Activated naive CD8-positive, alpha-beta T cell treated with anti-CD3 and anti-CD28 coated beads, Interleukin-2, amount 50 U/mL, for 24 hours (primary cell): Measurements from ENCODE around the gene CCN2.

ENCODE experiments used
- ATAC-seq: fragments of 150-1000 bp; cut with Tn5 transposase; one replicate; pipeline ENCODE4 v1.10.0; 2021
- DNase-seq: peaks from one replicate; pipeline ENCODE4 v3.0.0; 2021
- H3K27ac Mint-ChIP-seq: one replicate; pipeline ENCODE4 v1.8.0; 2021; ENCODE audit warnings: mild to moderate bottlenecking, mixed read lengths
- H3K27me3 Mint-ChIP-seq: one replicate; pipeline ENCODE4 v1.8.0; 2021; ENCODE audit warnings: mixed read lengths
- H3K36me3 Mint-ChIP-seq: one replicate; pipeline ENCODE4 v1.8.0; 2021; ENCODE audit warnings: low read depth, mixed read lengths
- H3K4me1 Mint-ChIP-seq: one replicate; pipeline ENCODE4 v1.8.0; 2021; ENCODE audit warnings: mixed read lengths
- H3K4me3 Mint-ChIP-seq: one replicate; pipeline ENCODE4 v1.8.0; 2021; ENCODE audit warnings: mild to moderate bottlenecking, moderate library complexity, mixed read lengths
- H3K9me3 Mint-ChIP-seq: one replicate; pipeline ENCODE4 v1.8.0; 2021; ENCODE audit warnings: mixed read lengths

CCN2 gene, protein sequence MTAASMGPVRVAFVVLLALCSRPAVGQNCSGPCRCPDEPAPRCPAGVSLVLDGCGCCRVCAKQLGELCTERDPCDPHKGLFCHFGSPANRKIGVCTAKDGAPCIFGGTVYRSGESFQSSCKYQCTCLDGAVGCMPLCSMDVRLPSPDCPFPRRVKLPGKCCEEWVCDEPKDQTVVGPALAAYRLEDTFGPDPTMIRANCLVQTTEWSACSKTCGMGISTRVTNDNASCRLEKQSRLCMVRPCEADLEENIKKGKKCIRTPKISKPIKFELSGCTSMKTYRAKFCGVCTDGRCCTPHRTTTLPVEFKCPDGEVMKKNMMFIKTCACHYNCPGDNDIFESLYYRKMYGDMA

DNA sequence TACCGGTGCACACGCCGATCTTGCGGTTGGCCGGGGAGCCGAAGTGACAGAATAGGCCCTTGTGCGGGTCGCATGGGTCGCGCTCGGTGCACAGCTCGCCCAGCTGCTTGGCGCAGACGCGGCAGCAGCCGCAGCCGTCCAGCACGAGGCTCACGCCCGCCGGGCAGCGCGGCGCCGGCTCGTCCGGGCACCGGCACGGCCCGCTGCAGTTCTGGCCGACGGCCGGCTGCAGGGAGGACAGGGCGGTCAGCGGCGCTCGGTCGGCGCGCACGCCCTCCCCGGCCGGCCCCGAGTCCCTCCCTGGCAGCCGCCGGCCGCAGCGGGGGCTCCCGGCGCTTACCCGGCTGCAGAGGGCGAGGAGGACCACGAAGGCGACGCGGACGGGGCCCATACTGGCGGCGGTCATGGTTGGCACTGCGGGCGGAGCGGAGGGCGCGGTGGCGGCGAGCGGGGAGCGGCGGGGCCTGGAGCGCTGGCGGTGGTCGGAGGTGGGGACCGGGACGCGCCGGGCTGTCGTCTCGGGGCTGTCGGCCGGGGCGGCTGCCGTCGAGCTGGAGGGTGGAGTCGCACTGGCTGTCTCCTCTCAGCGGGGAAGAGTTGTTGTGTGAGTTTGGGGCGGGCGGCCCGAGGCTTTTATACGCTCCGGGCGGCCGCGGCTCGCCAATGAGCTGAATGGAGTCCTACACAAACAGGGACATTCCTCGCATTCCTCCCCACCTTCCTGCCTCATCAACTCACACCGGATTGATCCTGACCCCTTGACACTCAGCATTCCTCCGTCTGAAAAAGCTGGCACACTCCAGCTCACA is at the start of gene CCN2:
Gene CCN2 (minus strand): TSS at position 606 of the 809 bp plus-strand sequence. CDS start 200 bp downstream, at position 406.
- peak; percentile 6 for DNase-seq
- ATAC-seq: peak; percentile 15
- Mint-ChIP-seq H3K4me1 (peaks cover 10% of the 10 kb centered on the region), H3K9me3 (no peaks in the 10 kb centered on the region), H3K36me3 (no peaks in the 10 kb centered on the region), H3K27ac (no peak within 1 kb of the TSS), H3K27me3 (peaks cover 66% of the 10 kb centered on the region), H3K4me3 (peak within 1 kb of the TSS; percentile 72)

DNA sequence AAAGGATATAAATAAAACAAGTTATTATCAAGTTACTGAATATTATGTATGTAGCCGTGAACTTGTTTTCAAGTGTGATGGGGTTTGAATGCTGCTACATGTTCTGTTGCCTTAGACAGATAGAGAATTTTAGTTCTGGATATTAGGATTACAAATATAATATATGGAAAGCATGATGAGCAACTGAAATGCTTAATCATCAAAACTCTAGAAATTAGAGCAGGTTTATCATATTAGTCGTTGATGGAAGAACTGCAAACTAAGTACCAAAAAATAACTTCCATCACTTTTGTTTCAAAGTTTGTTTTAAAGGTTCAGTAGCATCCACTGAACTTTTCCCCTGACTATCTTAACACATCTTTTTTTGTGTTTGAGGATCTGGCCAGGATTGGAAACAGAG is 49.1 kb upstream of the CCN2 start:
- H3K4me1 Mint-ChIP-seq: no peaks in the 10 kb centered on the region

DNA sequence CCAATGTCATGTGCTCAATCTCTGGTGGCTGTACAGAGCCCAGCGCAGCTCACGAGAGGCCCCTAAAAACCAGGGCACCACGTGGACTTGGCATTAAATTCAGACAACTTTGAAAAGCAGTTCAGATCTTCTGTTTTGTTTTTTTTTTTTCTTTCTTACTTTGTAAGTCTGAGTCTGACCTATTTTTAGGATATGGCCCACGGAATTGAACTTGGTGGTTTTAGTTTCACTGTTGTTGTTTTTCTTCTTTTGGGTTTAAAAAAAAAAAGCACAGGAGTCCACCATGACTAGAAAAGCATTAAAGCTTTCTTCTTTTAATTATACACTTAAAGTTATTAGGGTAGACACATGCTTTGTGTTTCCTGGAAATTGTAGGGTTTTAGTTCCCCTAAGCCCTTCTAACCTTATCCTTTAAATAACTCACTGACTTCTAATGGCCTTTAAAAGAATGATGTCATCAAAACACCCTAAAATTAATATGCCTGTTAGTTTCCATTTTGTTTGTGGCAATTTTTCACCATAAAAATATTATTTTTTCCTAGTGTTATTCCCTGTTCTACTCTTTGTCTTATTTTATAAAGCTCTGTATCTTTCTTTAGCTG is 48.5 kb upstream of the CCN2 start:
- no peak overlapping the region for H3K4me3 Mint-ChIP-seq
- no peak for ATAC-seq
- H3K27ac Mint-ChIP-seq: no peak overlapping the region
- H3K4me1 Mint-ChIP-seq: no peaks in the 10 kb centered on the region
- no peak for DNase-seq
- H3K36me3 Mint-ChIP-seq: no peaks in the 10 kb centered on the region
- H3K9me3 Mint-ChIP-seq: peaks cover 14% of the 10 kb centered on the region
- H3K27me3 Mint-ChIP-seq: no peaks in the 10 kb centered on the region

More for the DNA sequence above, 49.1 kb upstream of the CCN2 start:
- H3K27ac Mint-ChIP-seq: no peak overlapping the region
- peaks cover 15% of the 10 kb centered on the region for H3K9me3 Mint-ChIP-seq
- ATAC-seq: no peak
- no peaks in the 10 kb centered on the region for H3K27me3 Mint-ChIP-seq
- no peak for DNase-seq
- no peak overlapping the region for H3K4me3 Mint-ChIP-seq
- H3K36me3 Mint-ChIP-seq: no peaks in the 10 kb centered on the region

DNA sequence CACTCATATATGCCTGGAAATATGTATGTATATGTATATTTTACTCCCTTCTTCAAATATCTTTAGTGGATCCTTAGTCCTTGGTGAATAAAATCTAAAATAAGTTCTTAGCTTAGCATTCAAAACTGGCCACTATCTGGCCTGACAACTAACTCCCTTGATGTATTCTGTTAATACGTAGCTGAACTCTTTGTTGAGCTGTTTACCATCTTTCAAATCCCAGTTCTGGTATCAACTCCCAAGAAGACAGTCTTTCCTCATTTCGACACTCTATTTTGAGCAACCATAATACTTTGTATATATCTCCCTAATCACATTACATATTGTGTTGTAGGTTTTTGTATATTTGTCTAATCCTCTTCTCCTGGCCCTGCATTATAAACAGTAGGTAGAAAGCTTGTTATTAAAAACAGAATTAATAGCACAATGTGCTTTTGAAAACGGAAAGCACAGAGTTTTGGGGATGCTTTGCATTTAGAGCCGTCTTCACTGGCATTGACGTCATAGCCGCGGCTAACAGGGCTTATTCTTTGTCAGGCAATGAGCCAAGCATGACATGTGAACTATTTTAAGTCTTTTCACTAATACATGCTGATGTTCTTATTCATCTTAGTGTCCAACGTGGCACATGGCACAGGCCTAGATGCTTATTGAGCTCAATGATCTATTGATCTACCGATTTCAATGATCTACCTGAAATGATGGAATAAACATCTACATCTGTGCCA is 47.2 kb upstream of the CCN2 start:
- Mint-ChIP-seq H3K4me1 (no peaks in the 10 kb centered on the region), H3K36me3 (no peaks in the 10 kb centered on the region), H3K27me3 (no peaks in the 10 kb centered on the region), H3K27ac (no peak overlapping the region), H3K4me3 (no peak overlapping the region), H3K9me3 (peaks cover 6% of the 10 kb centered on the region)
- ATAC-seq: no peak
- no peak for DNase-seq

DNA sequence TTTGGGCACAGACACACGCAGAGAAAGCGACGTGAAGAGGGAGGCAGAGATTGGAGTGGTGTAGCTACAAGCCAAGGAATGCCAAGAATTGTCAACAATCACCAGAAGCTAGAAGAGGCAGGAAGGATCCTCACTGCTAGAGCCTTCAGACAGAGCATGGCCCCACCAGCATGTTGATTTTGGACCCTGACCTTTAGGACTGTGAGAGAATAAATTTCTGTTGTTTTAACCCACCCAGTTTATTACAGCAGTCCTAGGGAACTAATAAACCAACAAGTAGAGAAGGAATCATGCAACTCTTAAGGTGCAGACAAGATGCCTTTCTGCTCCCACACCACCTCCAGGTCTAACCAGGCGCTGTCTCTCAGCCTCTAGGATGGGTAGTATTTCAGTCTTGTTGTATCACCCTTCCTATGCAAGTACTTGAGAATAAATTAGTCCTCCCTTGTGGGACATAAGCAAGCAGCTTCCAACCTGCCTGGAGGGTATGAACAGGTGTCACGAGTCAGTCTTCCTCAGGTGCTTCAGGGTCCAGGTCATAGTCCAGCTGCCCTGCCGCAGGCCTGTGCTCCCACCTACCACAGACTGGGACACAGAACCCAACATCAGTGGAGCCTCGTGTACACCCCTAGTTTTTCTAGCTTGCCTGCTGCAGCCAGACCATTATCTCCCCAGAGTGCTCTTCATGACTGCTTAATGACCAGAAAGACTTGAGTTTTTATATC is 46.4 kb upstream of the CCN2 start:
- DNase-seq (no peak), ATAC-seq (no peak)
- no peak overlapping the region for H3K27ac Mint-ChIP-seq
- no peaks in the 10 kb centered on the region for H3K27me3 Mint-ChIP-seq
- H3K36me3 Mint-ChIP-seq: no peaks in the 10 kb centered on the region
- H3K4me3 Mint-ChIP-seq: no peak overlapping the region
- peaks cover 4% of the 10 kb centered on the region for H3K9me3 Mint-ChIP-seq
- no peaks in the 10 kb centered on the region for H3K4me1 Mint-ChIP-seq

DNA sequence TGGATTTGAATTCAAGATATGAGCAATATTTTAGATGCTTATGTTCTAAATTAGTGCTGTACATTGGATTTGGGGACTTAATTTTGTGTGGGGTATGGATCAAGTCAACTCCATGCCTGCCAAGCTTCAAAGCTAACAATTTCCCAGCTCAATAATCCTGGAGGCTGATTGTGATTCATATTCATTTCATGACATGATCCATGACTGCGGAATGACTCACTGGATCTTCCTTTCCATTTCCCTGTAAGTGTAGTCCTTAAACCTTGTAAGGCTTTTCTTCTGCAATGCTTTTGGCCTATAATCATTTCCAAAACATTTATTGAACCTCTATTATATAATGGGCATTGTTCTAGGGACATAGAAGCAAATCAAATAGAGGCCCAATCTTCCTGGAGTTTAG is 44.7 kb upstream of the CCN2 start:
- Mint-ChIP-seq H3K4me1 (no peaks in the 10 kb centered on the region), H3K9me3 (peaks cover 4% of the 10 kb centered on the region), H3K27ac (no peak overlapping the region), H3K27me3 (peaks cover 1% of the 10 kb centered on the region), H3K36me3 (no peaks in the 10 kb centered on the region), H3K4me3 (no peak overlapping the region)
- no peak for ATAC-seq
- no peak for DNase-seq

DNA sequence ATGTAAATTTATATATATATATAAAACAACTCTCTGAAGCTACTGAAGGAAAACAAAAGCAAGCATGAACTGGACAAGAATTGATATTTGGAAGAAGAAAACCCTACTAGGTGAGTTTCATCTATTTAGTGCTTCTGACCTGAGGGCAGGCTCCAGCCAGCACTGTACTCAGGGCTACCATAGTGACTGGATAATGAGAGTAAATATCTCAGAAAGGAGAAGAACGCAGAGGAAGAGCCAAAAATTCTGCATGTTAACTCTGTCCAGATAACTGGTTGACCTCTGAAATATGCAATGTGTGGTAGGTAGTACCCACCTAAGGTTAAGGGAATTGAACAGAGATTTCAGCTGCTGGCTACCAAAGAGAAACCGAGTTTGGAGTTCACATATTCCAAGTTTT is 41.4 kb upstream of the CCN2 start:
- Mint-ChIP-seq H3K27ac (no peak overlapping the region), H3K27me3 (peaks cover 3% of the 10 kb centered on the region), H3K4me1 (no peaks in the 10 kb centered on the region), H3K36me3 (no peaks in the 10 kb centered on the region), H3K4me3 (no peak overlapping the region), H3K9me3 (no peaks in the 10 kb centered on the region)
- ATAC-seq (no peak), DNase-seq (no peak)

DNA sequence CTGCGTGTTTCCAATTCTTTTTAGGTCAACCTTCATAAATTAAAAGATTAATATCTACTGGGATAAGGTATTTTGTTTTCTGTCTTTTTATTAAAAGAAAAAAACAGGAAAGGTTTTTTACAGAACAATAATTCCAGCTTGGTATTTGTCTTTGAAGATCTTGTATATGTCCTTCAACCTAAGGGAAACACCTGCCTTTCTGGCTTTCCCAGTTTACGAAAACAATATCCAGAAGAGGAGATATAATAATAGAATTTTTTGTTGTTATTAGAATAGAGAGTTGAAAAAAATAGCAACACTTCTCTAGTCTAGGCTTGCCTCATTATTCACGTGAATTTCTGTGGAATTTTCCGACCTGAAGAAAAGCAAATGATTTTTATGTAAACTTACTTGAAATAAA is 37.9 kb upstream of the CCN2 start:
- no peaks in the 10 kb centered on the region for H3K36me3 Mint-ChIP-seq
- DNase-seq (no peak), ATAC-seq (no peak)
- no peaks in the 10 kb centered on the region for H3K9me3 Mint-ChIP-seq
- H3K27ac Mint-ChIP-seq: no peak overlapping the region
- no peaks in the 10 kb centered on the region for H3K4me1 Mint-ChIP-seq
- peaks cover 3% of the 10 kb centered on the region for H3K27me3 Mint-ChIP-seq
- H3K4me3 Mint-ChIP-seq: no peak overlapping the region

DNA sequence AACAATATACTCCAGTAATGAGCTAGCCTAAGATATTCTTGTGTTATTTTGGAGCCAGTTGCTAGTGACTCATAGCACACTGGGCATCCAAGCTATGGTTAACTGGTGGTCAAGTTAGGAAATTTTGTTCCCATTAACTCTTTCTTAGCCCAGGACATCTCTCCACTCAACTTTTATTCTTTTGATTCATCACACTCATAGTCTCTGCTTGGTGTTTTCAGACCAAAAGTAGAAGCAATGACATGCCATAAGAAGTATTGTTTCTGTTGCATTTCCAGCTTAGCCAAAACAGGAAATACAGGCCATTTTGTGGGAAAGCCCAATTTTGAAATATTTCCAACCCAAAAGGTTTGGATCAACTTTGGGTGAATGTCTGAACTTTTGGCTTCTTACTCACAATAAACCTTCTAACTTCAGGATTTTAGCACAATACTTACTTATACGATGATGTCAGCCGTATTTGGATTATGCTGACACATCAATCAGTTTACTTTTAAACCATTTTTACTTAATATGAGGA is 31.6 kb upstream of the CCN2 start:
- no peak for DNase-seq

DNA sequence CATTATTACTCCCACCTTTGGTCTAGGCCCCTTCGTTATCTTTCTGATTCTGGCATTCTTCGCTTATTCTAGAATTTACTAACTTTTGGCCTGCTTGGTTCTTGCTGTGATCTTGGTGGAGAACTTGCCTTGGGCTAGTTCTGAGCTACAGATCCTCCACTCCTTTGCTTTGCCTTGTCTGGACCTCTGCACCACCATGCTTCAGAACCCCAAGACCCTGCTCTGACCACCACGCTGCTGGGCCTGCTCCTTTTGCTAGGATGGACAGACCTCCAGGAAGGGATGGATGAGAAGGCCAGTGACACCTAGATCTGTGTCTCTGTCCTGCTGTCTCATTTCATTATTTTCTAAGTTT is 30.4 kb upstream of the CCN2 start:
- no peaks in the 10 kb centered on the region for H3K9me3 Mint-ChIP-seq
- no peak overlapping the region for H3K27ac Mint-ChIP-seq
- H3K27me3 Mint-ChIP-seq: peaks cover 2% of the 10 kb centered on the region
- H3K36me3 Mint-ChIP-seq: no peaks in the 10 kb centered on the region
- no peaks in the 10 kb centered on the region for H3K4me1 Mint-ChIP-seq
- ATAC-seq: no peak
- DNase-seq: no peak
- no peak overlapping the region for H3K4me3 Mint-ChIP-seq

More for the DNA sequence above, 31.6 kb upstream of the CCN2 start:
- Mint-ChIP-seq H3K27ac (no peak overlapping the region), H3K36me3 (no peaks in the 10 kb centered on the region), H3K27me3 (peaks cover 2% of the 10 kb centered on the region), H3K4me3 (no peak overlapping the region), H3K9me3 (no peaks in the 10 kb centered on the region), H3K4me1 (no peaks in the 10 kb centered on the region)
- no peak for ATAC-seq

DNA sequence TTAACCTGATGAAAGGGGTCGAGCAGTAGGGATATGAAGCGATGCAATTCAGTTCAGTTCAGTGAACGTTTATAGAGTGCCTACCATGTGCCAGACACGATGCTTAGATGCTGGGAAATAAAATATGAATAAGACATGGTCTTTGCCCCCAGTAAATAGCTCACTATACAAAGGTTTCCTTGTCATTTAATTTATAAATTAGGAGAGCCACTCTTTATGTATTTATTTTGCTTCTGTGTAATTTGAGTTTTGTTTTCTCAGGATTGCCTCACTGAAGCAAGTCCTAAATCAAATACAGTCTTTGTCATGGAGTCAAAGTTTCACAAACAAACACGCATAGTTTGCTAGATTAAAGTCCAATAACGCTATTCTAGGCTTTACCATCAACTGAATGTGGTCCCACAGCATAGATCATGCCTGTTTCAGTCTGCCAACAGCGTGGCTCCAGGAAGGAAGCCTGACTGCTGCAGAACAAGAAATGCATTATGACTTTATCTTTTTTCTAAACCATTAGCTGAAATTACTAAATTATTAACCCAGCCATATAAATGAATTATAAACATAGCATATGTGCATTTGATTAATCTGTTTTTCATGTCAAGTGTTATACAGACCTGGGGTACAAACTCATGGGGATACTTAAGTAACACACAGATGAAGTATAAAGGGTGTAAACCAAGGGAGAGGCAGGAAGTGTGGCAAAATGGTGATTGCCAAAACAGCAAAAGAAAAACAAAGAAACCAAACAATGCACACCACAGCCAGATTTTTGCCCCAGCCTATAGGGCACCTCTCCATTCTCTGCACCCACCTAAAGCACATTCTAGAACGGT is 29.8 kb upstream of the CCN2 start:
- DNase-seq: no peak
- Mint-ChIP-seq H3K27me3 (peaks cover 2% of the 10 kb centered on the region), H3K9me3 (no peaks in the 10 kb centered on the region), H3K4me1 (no peaks in the 10 kb centered on the region), H3K4me3 (no peak overlapping the region), H3K36me3 (no peaks in the 10 kb centered on the region), H3K27ac (no peak overlapping the region)
- ATAC-seq: no peak

DNA sequence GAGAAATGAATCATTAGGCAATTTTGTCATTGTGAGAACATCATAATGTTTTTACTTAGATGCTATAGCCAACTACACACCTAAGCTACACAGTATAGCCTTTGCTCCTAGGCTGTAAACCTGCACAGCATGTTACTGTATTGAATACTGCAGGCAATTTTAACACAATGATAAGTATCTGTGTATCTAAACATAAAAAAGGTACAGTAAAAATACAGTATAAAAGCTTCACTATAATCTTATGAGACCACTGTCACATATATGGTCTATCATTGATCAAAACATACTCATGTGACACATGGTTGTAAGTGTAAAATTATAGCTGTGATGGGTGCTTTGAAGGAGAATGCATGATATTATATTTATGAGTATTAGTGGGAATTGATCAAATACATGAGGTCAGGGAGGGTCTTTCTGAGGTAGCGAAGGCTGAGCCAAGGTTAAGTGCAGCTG is 29.2 kb upstream of the CCN2 start:
- DNase-seq (no peak), ATAC-seq (no peak)
- Mint-ChIP-seq H3K9me3 (no peaks in the 10 kb centered on the region), H3K4me3 (no peak overlapping the region), H3K36me3 (no peaks in the 10 kb centered on the region), H3K27me3 (peaks cover 2% of the 10 kb centered on the region), H3K4me1 (no peaks in the 10 kb centered on the region), H3K27ac (no peak overlapping the region)
